ENCODE results near the gene AKR1C4.
"Not testable (repeated sequence)": the region's sequence is repeated elsewhere in the genome, so short reads cannot be mapped to it uniquely, and the experiment has no call there.

The AKR1C4 gene

GRCh38 chr10:5196702-5197113 lies at the start of gene AKR1C4:
TSS of gene AKR1C4 (plus strand) at chr10:5196837. CDS start at chr10:5196868, 31 bp downstream.
- DNase-seq (ENCODE audit: low read depth), result no peak

- no peak for DNase-seq (ENCODE audit: low read depth)
Measured at GRCh38 chr10:5146920-5147254, 49.8 kb upstream of the AKR1C4 start.

- DNase-seq (ENCODE audit: low read depth), result no peak
Measured at GRCh38 chr10:5147255-5147980, 49.2 kb upstream of the AKR1C4 start.

GRCh38 chr10:5147981-5148677 lies 48.5 kb upstream of the AKR1C4 start:
- no peak for DNase-seq (ENCODE audit: low read depth)

GRCh38 chr10:5148678-5149032 lies 48.0 kb upstream of the AKR1C4 start:
- no peak for DNase-seq (ENCODE audit: low read depth)

GRCh38 chr10:5151076-5151475 lies 45.6 kb upstream of the AKR1C4 start:
- no peak for DNase-seq (ENCODE audit: low read depth)

GRCh38 chr10:5155951-5156350 lies 40.7 kb upstream of the AKR1C4 start:
- no peak for DNase-seq (ENCODE audit: low read depth)

- no peak for DNase-seq (ENCODE audit: low read depth)
Measured at GRCh38 chr10:5157501-5157900, 39.1 kb upstream of the AKR1C4 start.

GRCh38 chr10:5159126-5159525 lies 37.5 kb upstream of the AKR1C4 start:
- DNase-seq (ENCODE audit: low read depth), result no peak

GRCh38 chr10:5163487-5163886 lies 33.1 kb upstream of the AKR1C4 start:
- DNase-seq (ENCODE audit: low read depth), result no peak

GRCh38 chr10:5165738-5166137 lies 30.9 kb upstream of the AKR1C4 start:
- no peak for DNase-seq (ENCODE audit: low read depth)

GRCh38 chr10:5168897-5169420 lies 27.7 kb upstream of the AKR1C4 start:
- DNase-seq (ENCODE audit: low read depth), result no peak

- not testable (repeated sequence) for DNase-seq (ENCODE audit: low read depth)
Measured at GRCh38 chr10:5175581-5175980, 21.1 kb upstream of the AKR1C4 start.

- DNase-seq (ENCODE audit: low read depth), result not testable (repeated sequence)
Measured at GRCh38 chr10:5180503-5180902, 16.1 kb upstream of the AKR1C4 start.

GRCh38 chr10:5183923-5184322 lies 12.7 kb upstream of the AKR1C4 start:
- DNase-seq (ENCODE audit: low read depth), result no peak

GRCh38 chr10:5184987-5185775 lies 11.5 kb upstream of the AKR1C4 start, which contains the start of gene AKR1C8:
TSS of gene AKR1C8 (minus strand) at chr10:5185150. CDS start at chr10:5185104, 46 bp downstream.
- DNase-seq (ENCODE audit: low read depth), result no peak

- no peak for DNase-seq (ENCODE audit: low read depth)
Measured at GRCh38 chr10:5187867-5188266, 8.8 kb upstream of the AKR1C4 start.

- no peak for DNase-seq (ENCODE audit: low read depth)
Measured at GRCh38 chr10:5188358-5188757, 8.3 kb upstream of the AKR1C4 start.

GRCh38 chr10:5194431-5194830 lies 2.2 kb upstream of the AKR1C4 start:
- DNase-seq (ENCODE audit: low read depth), result no peak

- DNase-seq (ENCODE audit: low read depth), result no peak
Measured at GRCh38 chr10:5195727-5196374, 786 bp upstream of the AKR1C4 start.

GRCh38 chr10:5198386-5198785 lies 1.7 kb downstream of the AKR1C4 start:
- DNase-seq (ENCODE audit: low read depth), result no peak

GRCh38 chr10:5199398-5199797 lies 2.8 kb downstream of the AKR1C4 start:
- DNase-seq (ENCODE audit: low read depth), result no peak
